DOHH2 (cell line): ENCODE results near the gene TAF1D.
A peak's percentile ranks its signal among the peaks of the same experiment; 100 is the strongest.

ENCODE experiments used
- H3F3A ChIP-seq: fragments of 200-600 bp; sonication (generic), shearing (Covaris generic); 2 replicates; pipeline ENCODE4 v1.6.0; 2016; ENCODE audit warnings: antibody characterized with exemption, mild to moderate bottlenecking; ENCODE audit not compliant: control insufficient read depth, insufficient read depth
- H3K27ac ChIP-seq: fragments of 200-600 bp; sonication (generic); 2 replicates; pipeline ENCODE4 v1.5.1; 2014; ENCODE audit warnings: low read depth, mild to moderate bottlenecking, low read length, moderate library complexity
- H3K27me3 ChIP-seq: fragments of 200-600 bp; sonication (generic); 2 replicates; pipeline ENCODE4 v1.6.1; 2014; ENCODE audit warnings: mild to moderate bottlenecking, low read length, mixed read lengths; ENCODE audit not compliant: control insufficient read depth
- H3K36me3 ChIP-seq: fragments of 200-600 bp; sonication (generic); 2 replicates; pipeline ENCODE4 v1.6.1; 2014; ENCODE audit warnings: mild to moderate bottlenecking, low read length, moderate library complexity, mixed read lengths; ENCODE audit not compliant: control insufficient read depth
- H3K4me1 ChIP-seq: fragments of 200-600 bp; sonication (generic); 2 replicates; pipeline ENCODE4 v1.6.1; 2014; ENCODE audit warnings: mild to moderate bottlenecking, low read length, mixed read lengths; ENCODE audit not compliant: control insufficient read depth
- H3K4me2 ChIP-seq: fragments of 200-600 bp; sonication (generic); 2 replicates; pipeline ENCODE4 v1.6.0; 2014; ENCODE audit warnings: mild to moderate bottlenecking, low read length, moderate library complexity
- H3K4me3 ChIP-seq: fragments of 200-600 bp; sonication (generic); 2 replicates; pipeline ENCODE4 v1.5.1; 2014; ENCODE audit warnings: mild to moderate bottlenecking, low read length, mixed read lengths
- H3K79me2 ChIP-seq: fragments of 200-600 bp; sonication (generic); 2 replicates; pipeline ENCODE4 v1.6.1; 2014; ENCODE audit warnings: mild to moderate bottlenecking, low read length, mixed read lengths; ENCODE audit not compliant: control insufficient read depth
- H3K9me2 ChIP-seq: fragments of 200-600 bp; sonication (generic); replicated peaks from 2 replicates; pipeline ENCODE4 v1.6.1; 2014; ENCODE audit warnings: mild to moderate bottlenecking, low read length, mixed read lengths; ENCODE audit not compliant: control insufficient read depth
- H3K9me3 ChIP-seq: fragments of 200-600 bp; sonication (generic); 2 replicates; pipeline ENCODE4 v1.6.1; 2014; ENCODE audit warnings: antibody characterized with exemption, low read length, mixed read lengths; ENCODE audit not compliant: control insufficient read depth, insufficient read depth
- H4K20me1 ChIP-seq: fragments of 200-600 bp; sonication (generic); 2 replicates; pipeline ENCODE4 v1.6.0; 2014; ENCODE audit warnings: low read depth, mild to moderate bottlenecking, antibody characterized with exemption, low read length, moderate library complexity; ENCODE audit not compliant: control insufficient read depth, insufficient read depth
- EZH2phosphoT487 ChIP-seq: fragments of 200-600 bp; sonication (generic); IDR thresholded peaks from 2 replicates; pipeline ENCODE4 v1.6.1; 2017; ENCODE audit warnings: borderline replicate concordance, mild to moderate bottlenecking, antibody characterized with exemption, low read length, moderate library complexity, mixed read lengths
- TF ChIP-seq, protein P1 (sequence below): fragments of 200-600 bp; sonication (generic); IDR thresholded peaks from one replicate; pipeline ENCODE4 v1.5.1; 2014; ENCODE audit warnings: antibody characterized with exemption, mild to moderate bottlenecking, low read depth, low read length; ENCODE audit not compliant: poor library complexity, severe bottlenecking

The TAF1D gene

DNA sequence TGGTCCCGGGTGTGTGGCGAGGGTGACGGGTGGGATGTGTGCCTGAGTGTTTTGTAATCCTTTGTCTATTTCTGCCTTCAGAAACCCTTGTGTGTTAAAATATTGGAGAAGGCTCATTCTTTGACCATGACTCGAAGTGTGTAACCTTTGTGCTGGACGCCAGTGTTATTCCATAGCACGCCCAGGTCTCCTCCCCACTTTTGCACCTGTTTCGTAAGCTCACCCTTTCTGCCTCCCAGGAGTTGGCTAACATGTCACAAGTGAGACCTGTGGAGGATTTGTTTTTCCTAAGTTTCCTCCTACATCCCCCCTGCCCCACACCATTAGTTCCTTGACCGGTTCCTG, 559 bp upstream of the TAF1D start:
- Histone ChIP-seq H3K27ac (peak overlapping the region; percentile 91), H3K27me3 (no peaks in the 10 kb centered on the region), H3K4me1 (peaks cover 31% of the 10 kb centered on the region), H3K4me2 (peak overlapping the region; percentile 86), H4K20me1 (peaks cover 27% of the 10 kb centered on the region), H3F3A (peaks cover 42% of the 10 kb centered on the region), H3K36me3 (peaks cover 53% of the 10 kb centered on the region), H3K79me2 (peaks cover 86% of the 10 kb centered on the region), H3K9me2 (no peaks in the 10 kb centered on the region), H3K4me3 (peak overlapping the region; percentile 87), H3K9me3 (no peaks in the 10 kb centered on the region)
- no peak for TF ChIP-seq EZH2phosphoT487
- TF ChIP-seq, protein P1, sequence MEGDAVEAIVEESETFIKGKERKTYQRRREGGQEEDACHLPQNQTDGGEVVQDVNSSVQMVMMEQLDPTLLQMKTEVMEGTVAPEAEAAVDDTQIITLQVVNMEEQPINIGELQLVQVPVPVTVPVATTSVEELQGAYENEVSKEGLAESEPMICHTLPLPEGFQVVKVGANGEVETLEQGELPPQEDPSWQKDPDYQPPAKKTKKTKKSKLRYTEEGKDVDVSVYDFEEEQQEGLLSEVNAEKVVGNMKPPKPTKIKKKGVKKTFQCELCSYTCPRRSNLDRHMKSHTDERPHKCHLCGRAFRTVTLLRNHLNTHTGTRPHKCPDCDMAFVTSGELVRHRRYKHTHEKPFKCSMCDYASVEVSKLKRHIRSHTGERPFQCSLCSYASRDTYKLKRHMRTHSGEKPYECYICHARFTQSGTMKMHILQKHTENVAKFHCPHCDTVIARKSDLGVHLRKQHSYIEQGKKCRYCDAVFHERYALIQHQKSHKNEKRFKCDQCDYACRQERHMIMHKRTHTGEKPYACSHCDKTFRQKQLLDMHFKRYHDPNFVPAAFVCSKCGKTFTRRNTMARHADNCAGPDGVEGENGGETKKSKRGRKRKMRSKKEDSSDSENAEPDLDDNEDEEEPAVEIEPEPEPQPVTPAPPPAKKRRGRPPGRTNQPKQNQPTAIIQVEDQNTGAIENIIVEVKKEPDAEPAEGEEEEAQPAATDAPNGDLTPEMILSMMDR = no peak

DNA sequence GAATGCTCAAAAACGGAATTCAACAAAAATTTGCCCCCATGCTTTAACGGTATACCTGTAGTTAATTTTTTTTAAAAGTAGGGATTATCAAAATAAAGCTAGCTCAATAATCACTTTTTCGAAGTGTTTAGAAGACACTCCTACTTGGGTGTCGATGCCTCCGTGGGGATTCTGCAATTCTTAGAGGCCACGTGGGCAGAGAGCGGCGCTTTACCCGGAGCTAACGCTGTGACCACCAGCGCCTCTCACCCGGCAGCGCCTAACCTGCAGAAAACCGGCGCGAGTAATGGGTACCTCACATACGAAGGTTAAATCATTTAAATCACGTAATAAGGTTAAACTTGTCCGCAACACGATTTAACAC, 583 bp downstream of the TAF1D start:
- no peaks in the 10 kb centered on the region for H3K9me2 ChIP-seq
- TF ChIP-seq EZH2phosphoT487 = no peak
- TF ChIP-seq, protein P1 = no peak
- no peaks in the 10 kb centered on the region for H3K27me3 ChIP-seq
- H3K36me3 ChIP-seq = peaks cover 64% of the 10 kb centered on the region
- peaks cover 53% of the 10 kb centered on the region for H3F3A ChIP-seq
- H3K4me1 ChIP-seq = peaks cover 42% of the 10 kb centered on the region
- H4K20me1 ChIP-seq = peaks cover 37% of the 10 kb centered on the region
- no peaks in the 10 kb centered on the region for H3K9me3 ChIP-seq
- H3K79me2 ChIP-seq = peaks cover 94% of the 10 kb centered on the region
- H3K27ac ChIP-seq = peak overlapping the region; percentile 91
- peak overlapping the region; percentile 87 for H3K4me3 ChIP-seq
- H3K4me2 ChIP-seq = peak overlapping the region; percentile 86

DNA sequence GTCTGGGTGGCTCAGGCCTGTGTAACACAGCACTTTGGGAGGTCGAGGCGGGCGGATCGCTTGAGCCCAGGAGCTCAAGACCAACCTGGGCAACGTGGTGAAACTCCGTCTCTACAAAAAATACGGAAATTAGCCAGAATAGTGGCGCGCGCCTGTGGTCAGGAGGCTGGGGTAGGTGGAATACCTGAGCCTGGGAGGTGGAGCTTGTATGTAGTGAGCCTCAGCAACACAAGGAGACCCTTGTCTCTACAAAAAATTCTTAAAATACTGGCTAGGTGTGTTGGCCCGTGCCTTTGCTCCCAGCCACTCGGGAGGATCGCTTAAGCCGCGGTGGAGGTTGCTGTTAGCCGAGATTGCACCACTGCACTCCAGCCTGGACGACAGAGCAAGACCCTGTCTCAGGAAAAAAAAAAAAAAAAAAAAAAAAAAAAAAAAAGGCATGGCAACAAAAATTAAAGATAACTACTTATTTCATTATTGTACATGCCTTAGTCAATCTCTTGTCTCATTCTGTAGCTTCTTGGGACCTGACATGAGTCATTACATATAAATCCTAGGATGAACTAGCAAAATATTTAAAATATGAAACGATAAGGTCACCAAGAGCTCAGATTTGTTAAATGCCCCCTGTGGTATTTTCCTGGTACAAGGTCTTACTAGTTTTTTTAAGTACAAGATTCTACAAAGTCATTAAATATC, 1.1 kb downstream of the TAF1D start:
- Histone ChIP-seq H3K27me3 (no peaks in the 10 kb centered on the region), H3K27ac (peak overlapping the region; percentile 91), H4K20me1 (peaks cover 43% of the 10 kb centered on the region), H3F3A (peaks cover 59% of the 10 kb centered on the region), H3K4me1 (peaks cover 48% of the 10 kb centered on the region), H3K9me3 (no peaks in the 10 kb centered on the region), H3K79me2 (peaks cover 99% of the 10 kb centered on the region), H3K36me3 (peaks cover 70% of the 10 kb centered on the region), H3K9me2 (no peaks in the 10 kb centered on the region), H3K4me3 (peak overlapping the region; percentile 87), H3K4me2 (peak overlapping the region; percentile 86)
- TF ChIP-seq EZH2phosphoT487 = no peak
- TF ChIP-seq, protein P1 = no peak
